HepG2 (cell line): Measurements from ENCODE around the gene AGAP1.

Experiments
- HMG20B ChIP-seq: conservative IDR thresholded peaks from 2 replicates; pipeline ENCODE4 v1.6.1; 2016; ENCODE audit warnings: missing genetic modification reagents, missing compliant biosample characterization
- ZNF7 ChIP-seq: IDR thresholded peaks from 2 replicates; pipeline ENCODE4 v1.6.1; 2016; ENCODE audit warnings: missing biosample characterization, missing genetic modification reagents
- TF ChIP-seq, protein P1 (sequence below): sonication (generic); formaldehyde crosslinking; IDR thresholded peaks from 2 replicates; pipeline ENCODE4 v1.4.0; 2020; ENCODE audit warnings: missing genetic modification reagents
- TF ChIP-seq, protein P2 (sequence below): sonication (generic); formaldehyde crosslinking; IDR thresholded peaks from 2 replicates; pipeline ENCODE4 v1.5.0; 2020; ENCODE audit warnings: mild to moderate bottlenecking, missing genetic modification reagents, moderate library complexity

DNA sequence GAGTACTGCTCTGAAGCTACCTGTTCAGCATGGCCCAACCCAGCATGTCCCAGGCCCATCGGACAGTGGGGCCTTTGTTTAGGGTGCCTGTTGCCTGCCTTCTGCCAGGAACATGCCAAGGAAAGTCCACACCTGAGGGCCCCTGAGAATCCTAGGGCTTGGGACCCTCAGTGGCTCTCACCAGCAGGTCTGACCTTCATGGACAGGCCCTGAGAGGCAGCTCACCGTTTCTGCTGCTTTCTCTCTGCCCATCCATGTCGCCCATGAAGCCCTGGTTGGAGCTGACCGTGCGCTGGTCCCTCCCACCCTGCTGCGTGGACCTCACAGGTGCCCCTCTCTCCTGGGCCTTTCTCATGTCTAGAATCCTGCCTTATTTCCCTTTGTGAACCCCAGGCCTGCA, 550.3 kb downstream of the AGAP1 start:
- TF ChIP-seq, protein P1, sequence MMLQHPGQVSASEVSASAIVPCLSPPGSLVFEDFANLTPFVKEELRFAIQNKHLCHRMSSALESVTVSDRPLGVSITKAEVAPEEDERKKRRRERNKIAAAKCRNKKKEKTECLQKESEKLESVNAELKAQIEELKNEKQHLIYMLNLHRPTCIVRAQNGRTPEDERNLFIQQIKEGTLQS (CRISPR knock-in tag) = no peak
- TF ChIP-seq HMG20B (CRISPR knock-in tag) (no peak), ZNF7 (no peak)
- TF ChIP-seq, protein P2, sequence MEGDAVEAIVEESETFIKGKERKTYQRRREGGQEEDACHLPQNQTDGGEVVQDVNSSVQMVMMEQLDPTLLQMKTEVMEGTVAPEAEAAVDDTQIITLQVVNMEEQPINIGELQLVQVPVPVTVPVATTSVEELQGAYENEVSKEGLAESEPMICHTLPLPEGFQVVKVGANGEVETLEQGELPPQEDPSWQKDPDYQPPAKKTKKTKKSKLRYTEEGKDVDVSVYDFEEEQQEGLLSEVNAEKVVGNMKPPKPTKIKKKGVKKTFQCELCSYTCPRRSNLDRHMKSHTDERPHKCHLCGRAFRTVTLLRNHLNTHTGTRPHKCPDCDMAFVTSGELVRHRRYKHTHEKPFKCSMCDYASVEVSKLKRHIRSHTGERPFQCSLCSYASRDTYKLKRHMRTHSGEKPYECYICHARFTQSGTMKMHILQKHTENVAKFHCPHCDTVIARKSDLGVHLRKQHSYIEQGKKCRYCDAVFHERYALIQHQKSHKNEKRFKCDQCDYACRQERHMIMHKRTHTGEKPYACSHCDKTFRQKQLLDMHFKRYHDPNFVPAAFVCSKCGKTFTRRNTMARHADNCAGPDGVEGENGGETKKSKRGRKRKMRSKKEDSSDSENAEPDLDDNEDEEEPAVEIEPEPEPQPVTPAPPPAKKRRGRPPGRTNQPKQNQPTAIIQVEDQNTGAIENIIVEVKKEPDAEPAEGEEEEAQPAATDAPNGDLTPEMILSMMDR = no peak
